Endometrium (tissue), 2 donors: ENCODE data around the gene SPN.
"Not testable (repeated sequence)": the region's sequence is repeated elsewhere in the genome, so short reads cannot be mapped to it uniquely, and the experiment has no call there.

ENCODE experiments used
- FAIRE-seq: peaks from 2 replicates; lab custom pipeline; 2012; peaks lifted over from hg19 to GRCh38; lab: Jason Lieb, UNC
- donor health status: control.
- donor health status: control.

Gene SPN, protein sequence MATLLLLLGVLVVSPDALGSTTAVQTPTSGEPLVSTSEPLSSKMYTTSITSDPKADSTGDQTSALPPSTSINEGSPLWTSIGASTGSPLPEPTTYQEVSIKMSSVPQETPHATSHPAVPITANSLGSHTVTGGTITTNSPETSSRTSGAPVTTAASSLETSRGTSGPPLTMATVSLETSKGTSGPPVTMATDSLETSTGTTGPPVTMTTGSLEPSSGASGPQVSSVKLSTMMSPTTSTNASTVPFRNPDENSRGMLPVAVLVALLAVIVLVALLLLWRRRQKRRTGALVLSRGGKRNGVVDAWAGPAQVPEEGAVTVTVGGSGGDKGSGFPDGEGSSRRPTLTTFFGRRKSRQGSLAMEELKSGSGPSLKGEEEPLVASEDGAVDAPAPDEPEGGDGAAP

DNA sequence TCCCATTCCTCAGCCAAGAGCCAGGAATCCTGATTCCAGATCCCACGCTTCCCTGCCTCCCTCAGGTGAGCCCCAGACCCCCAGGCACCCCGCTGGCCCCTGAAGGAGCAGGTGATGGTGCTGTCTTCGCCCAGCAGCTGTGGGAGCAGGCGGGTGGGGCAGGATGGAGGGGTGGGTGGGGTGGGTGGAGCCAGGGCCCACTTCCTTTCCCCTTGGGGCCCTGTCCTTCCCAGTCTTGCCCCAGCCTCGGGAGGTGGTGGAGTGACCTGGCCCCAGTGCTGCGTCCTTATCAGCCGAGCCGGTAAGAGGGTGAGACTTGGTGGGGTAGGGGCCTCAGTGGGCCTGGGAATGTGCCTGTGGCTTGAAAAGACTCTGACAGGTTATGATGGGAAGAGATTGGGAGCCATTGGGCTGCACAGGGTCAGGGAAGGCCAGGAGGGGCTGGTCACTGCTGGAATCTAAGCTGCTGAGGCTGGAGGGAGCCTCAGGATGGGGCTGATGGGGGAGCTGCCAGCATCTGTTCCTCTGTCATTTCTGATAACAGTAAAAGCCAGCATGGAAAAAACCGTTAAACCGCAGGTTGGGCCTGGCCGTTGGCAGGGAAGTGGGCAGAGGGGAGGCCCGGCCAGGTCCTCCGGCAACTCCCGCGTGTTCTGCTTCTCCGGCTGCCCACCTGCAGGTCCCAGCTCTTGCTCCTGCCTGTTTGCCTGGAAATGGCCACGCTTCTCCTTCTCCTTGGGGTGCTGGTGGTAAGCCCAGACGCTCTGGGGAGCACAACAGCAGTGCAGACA is at the start of gene SPN:
Gene SPN (plus strand): TSS at position 232 of the 791 bp plus-strand sequence. CDS start 482 bp downstream, at position 714.
- FAIRE-seq: no peak

- not testable (repeated sequence) for FAIRE-seq
These were observed 49.6 kb upstream of the SPN start for GRCh38 chr16:29613307-29614057.

DNA sequence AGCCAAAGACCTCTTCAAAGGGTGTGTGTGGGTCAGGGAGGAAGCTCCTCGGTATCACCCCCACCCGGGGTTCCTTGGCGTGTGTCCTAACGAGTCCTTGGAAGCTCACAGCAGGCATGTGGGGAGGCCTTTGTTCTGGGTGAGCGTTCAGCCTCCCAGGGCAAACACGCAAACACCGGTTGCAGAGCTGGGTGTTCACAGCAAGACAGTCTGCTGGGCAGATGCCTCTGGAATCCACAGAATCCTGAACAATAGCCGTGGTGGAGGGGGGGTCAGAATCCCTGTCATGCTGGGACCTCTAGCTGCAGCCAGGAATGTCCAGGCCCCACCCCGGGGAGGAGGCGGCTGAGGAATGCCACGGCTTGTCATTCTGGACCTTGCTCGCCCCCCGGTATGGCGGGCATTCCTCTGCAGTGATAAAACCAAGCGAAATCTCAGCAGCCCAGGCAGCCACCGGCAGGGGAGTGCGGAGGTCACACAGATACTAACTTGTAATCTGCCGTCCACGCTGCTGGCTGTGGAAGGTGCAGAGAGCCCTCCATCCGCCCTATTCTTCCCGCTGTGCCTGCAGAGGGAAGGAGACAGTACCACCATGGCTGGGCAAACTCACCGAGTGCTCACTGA is 48.2 kb upstream of the SPN start:
- FAIRE-seq: not testable (repeated sequence)

DNA sequence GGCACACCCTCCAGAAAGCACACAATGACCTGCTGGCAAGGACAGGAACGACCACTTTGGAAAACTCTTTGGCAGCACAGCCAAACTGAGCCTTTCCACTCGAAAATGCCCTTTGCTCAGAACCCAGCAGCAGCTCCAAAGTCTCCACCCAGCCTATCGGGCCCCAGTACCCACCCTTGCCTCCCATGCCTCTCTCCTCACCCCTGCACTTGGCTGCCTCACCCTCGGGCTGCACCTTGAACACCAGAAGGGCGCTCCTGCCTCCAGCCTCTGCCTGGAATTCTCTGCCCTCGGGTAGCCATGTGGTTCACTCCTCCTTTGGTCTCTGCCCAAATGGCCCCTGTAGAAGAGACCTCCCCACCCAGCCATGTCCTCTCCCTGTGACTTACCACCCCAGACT is 46.9 kb upstream of the SPN start:
- FAIRE-seq: not testable (repeated sequence)

DNA sequence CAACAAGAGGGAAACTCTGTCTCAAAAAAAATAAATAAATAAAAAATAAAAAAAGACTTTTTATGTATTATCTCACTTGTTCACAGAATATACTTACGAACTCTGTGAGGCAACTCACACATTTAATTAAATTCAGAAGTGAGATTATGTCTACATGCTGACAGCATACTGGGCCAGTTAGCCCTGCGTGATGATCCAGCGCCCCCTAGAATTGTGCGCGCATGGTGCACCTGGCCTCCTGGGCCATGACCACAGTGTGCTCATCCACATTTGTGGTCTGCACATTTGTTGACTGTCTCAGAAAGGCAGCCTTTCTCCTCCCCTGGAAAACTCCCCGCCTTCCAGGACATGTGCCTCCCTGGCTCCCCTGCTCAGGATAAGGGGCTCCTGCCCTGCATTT is 42.5 kb upstream of the SPN start:
- not testable (repeated sequence) for FAIRE-seq

GRCh38 chr16:29622738-29623137 is 40.3 kb upstream of the SPN start:
- FAIRE-seq: not testable (repeated sequence)

GRCh38 chr16:29623253-29623652 is 39.8 kb upstream of the SPN start:
- FAIRE-seq: not testable (repeated sequence)

DNA sequence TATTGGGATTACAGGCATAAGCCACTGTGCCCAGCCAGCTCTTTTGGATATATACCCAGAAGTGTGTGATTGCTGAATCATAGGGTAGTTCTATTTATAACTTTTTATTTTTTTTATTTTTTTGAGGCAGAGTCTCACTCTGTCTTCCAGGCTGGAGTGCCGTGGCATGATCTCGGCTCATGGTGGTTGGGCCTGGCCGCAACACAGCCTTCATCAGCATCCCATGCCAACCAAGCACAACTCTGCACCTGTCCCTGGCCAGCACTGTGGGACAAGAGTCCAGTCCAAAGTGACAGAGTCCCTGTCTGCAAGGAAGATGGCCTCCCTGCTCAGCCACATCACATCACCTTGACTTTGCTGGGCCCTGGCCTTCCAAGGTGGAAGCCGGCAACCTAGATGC is 37.9 kb upstream of the SPN start:
- not testable (repeated sequence) for FAIRE-seq

- not testable (repeated sequence) for FAIRE-seq
These were observed 36.2 kb upstream of the SPN start for GRCh38 chr16:29626778-29627331.

DNA sequence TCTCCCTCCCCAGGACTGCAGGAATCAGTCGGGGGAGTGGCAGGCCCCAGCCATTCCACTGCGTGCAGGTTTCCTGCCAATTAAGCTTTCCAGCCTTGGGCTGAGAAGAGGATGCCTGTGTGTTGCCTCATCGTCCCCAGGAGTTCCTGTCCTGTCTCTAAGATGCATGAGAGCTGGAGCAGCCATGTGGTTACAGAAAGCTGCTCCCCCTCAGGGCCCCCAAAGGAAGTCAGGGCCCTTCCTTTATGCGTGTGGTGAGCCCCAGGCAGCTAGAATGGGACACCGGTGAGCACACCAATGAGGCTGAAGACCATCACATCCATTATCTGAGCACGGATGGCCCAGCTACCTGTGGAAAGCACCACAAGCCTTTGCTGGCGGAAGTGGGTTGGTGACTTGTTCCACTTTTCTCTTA is 35.4 kb upstream of the SPN start:
- not testable (repeated sequence) for FAIRE-seq

DNA sequence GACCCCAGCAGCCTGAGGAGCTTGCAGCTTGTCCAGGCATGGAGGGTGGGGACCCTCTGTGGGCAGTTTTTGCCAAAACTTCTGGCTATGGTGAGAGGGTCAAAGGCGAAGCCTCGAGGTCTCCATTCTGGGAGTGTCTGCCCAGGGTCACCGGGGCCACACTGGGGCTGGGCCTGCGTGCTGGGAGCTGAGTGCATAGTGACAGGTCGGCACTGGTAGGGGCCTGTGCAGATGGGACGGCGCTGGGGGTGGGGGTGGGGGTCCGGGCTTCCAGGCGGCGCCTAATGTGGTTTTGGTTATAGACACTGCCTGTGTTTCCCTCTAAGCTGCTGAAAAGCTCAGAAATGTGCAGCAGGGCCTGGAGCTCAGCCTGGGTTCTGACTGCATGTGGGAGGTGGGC is 34.3 kb upstream of the SPN start:
- FAIRE-seq: not testable (repeated sequence)

DNA sequence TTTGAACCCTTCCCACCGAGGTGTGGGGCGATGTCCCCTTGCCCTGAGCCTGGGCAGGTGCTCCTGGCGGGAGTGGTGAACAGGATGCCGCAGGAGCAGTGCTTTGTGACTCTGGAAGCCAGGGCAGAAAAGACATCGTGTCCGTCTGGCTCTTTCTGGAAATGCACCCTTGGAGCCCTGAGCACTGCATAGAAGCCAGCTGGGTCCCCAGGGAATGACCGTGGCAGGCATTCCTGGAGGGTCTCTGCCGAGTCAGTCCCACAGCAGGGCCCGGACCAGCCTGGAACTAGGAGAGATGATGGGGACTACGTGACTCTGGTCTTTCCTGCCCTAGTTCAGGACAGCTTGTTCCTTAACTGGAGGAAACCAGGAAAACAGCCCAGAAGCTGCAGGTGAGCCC is 33.7 kb upstream of the SPN start:
- FAIRE-seq: not testable (repeated sequence)

DNA sequence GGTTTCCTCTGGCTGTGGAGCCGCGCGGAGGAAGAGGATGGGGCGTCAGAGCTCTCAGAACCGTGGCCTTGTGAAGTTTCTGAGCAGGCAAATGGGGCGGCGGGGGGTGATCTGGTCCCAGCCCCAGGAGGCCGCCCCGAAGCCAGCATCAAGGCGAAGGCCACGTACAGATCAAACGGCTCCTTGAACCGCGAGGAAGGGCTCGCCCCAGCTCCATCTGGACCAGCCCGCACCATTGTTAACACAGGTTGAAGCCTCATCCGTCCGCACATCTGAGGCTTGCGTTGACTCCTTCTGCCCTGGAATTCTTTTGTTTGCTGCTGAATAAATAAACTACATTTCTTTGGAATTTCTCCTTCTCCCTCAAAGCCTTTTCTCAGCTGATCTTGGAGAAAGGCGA is 31.4 kb upstream of the SPN start:
- not testable (repeated sequence) for FAIRE-seq

DNA sequence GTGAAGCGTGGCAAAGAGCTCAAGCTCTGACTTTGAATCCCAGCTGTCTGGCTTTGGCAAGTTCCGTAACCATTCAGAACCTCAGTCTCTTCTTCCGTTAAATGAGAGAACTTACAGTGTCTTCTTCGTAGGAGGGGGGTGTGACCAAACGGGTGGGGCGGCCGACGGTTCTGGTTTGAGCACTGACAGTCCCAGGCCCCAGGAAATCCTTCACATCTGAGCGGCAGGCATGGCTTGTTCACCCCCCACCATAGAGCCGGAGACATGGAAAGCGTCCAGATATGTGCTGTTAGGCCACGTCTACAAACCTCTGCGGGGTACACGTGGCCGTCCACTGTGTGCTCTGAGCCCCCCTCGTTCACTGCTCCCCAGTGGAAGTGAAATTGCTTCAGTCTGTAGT is 27.1 kb upstream of the SPN start:
- not testable (repeated sequence) for FAIRE-seq

- FAIRE-seq: not testable (repeated sequence)
These were observed 26.7 kb upstream of the SPN start for GRCh38 chr16:29636368-29636767.

- not testable (repeated sequence) for FAIRE-seq
These were observed 24.3 kb upstream of the SPN start for GRCh38 chr16:29638751-29639150.

GRCh38 chr16:29641561-29641960 is 21.5 kb upstream of the SPN start:
- no peak for FAIRE-seq

DNA sequence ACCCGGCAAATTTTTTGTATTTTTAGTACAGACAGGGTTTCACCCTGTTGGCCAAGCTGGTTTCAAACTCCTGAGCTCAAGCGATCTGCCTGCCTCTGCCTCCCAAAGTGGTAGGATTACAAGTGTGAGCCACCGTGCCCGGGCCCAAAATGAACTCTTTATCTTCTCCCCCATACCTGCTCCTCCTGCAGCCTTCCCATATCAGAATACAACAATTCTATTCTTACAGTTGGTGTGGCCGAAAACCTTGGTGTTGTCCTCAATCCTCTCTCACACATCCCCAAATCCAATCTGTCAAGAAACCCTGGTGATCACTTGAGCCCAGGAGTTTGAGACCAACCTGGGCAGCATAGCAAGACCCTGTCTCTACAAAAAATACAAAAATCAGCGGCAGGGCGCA is 19.5 kb upstream of the SPN start:
- FAIRE-seq: no peak

DNA sequence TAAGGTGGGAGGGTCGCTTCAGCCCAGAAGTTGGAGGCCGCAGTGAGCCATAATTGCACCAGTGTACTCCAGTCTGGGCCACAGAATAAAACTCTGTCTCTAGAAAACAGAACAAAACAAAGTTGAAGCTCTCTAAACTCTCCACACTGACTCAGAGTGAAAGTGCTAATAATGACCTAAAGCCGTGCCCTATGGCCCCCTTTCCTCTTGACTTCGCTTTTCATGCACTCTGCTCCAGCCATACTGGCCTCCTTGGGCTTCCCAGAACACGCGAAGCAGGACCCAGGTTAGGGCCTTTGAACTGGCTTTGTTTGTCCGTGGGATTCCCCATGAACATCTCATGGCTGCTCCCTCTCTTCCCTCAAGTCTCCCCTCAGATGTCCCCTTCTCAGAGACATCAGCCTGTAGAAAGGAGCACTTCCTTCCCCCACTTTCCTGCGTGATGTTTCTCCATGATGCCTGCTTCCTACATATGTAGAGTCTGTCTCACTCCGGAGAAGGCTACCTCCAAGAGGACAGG is 18.6 kb upstream of the SPN start:
- FAIRE-seq: no peak

- FAIRE-seq: no peak
These were observed 17.9 kb upstream of the SPN start for GRCh38 chr16:29644973-29645693.
